Measurements from ENCODE around the gene MYL12B.
A peak's percentile ranks its signal among the peaks of the same experiment; 100 is the strongest.
"Not testable (repeated sequence)": the region's sequence is repeated elsewhere in the genome, so short reads cannot be mapped to it uniquely, and the experiment has no call there.

Gene MYL12B

GRCh38 chr18:3261373-3262233 is at the start of gene MYL12B:
MYL12B (plus strand) TSS chr18:3262133; CDS start chr18:3272899, 10,766 bp downstream.
- peak; percentile 86 for DNase-seq (ENCODE audit: low spot score)

- DNase-seq (ENCODE audit: low spot score): no peak
Observed at GRCh38 chr18:3212657-3213056, 49.3 kb upstream of the MYL12B start.

- DNase-seq (ENCODE audit: low spot score): no peak
Observed at GRCh38 chr18:3213300-3214059, 48.5 kb upstream of the MYL12B start.

- DNase-seq (ENCODE audit: low spot score): no peak
Observed at GRCh38 chr18:3214855-3215637, 46.9 kb upstream of the MYL12B start.

- DNase-seq (ENCODE audit: low spot score): no peak
Observed at GRCh38 chr18:3216987-3217386, 44.9 kb upstream of the MYL12B start.

- DNase-seq (ENCODE audit: low spot score): peak; percentile 29
Observed at GRCh38 chr18:3217948-3218647, 43.8 kb upstream of the MYL12B start.

GRCh38 chr18:3218819-3219218 is 43.1 kb upstream of the MYL12B start:
- DNase-seq (ENCODE audit: low spot score): no peak

GRCh38 chr18:3219241-3219630 is 42.7 kb upstream of the MYL12B start:
- DNase-seq (ENCODE audit: low spot score): no peak

- no peak for DNase-seq (ENCODE audit: low spot score)
Observed at GRCh38 chr18:3219631-3220335, 42.1 kb upstream of the MYL12B start, which contains the start of gene MYOM1. MYOM1 (minus strand) TSS chr18:3219968; CDS start chr18:3215223, 4,745 bp downstream.

GRCh38 chr18:3220868-3221267 is 41.1 kb upstream of the MYL12B start:
- DNase-seq (ENCODE audit: low spot score): not testable (repeated sequence)

GRCh38 chr18:3221496-3221895 is 40.4 kb upstream of the MYL12B start:
- no peak for DNase-seq (ENCODE audit: low spot score)

GRCh38 chr18:3223356-3223755 is 38.6 kb upstream of the MYL12B start:
- no peak for DNase-seq (ENCODE audit: low spot score)

GRCh38 chr18:3224223-3224622 is 37.7 kb upstream of the MYL12B start:
- DNase-seq (ENCODE audit: low spot score): no peak

- DNase-seq (ENCODE audit: low spot score): no peak
Observed at GRCh38 chr18:3225588-3225987, 36.3 kb upstream of the MYL12B start.

GRCh38 chr18:3226048-3226447 is 35.9 kb upstream of the MYL12B start:
- no peak for DNase-seq (ENCODE audit: low spot score)

GRCh38 chr18:3230401-3231334 is 31.3 kb upstream of the MYL12B start:
- no peak for DNase-seq (ENCODE audit: low spot score)

- no peak for DNase-seq (ENCODE audit: low spot score)
Observed at GRCh38 chr18:3233004-3233403, 28.9 kb upstream of the MYL12B start.

- no peak for DNase-seq (ENCODE audit: low spot score)
Observed at GRCh38 chr18:3233433-3234168, 28.3 kb upstream of the MYL12B start.

GRCh38 chr18:3234457-3234856 is 27.5 kb upstream of the MYL12B start:
- DNase-seq (ENCODE audit: low spot score): no peak

All from AG20443 (cell line).